DMS153 treated with DMSO at 0.1 percent for 48 hours (cell line): ENCODE measurements around the gene CASP3.
"Not testable (repeated sequence)": the region's sequence is repeated elsewhere in the genome, so short reads cannot be mapped to it uniquely, and the experiment has no call there.

Experiments
- DNase-seq: peaks from one replicate; lab custom pipeline; 2025; ENCODE audit not compliant: unreplicated experiment; lab: John Stamatoyannopoulos, UW

CASP3 gene

DNA sequence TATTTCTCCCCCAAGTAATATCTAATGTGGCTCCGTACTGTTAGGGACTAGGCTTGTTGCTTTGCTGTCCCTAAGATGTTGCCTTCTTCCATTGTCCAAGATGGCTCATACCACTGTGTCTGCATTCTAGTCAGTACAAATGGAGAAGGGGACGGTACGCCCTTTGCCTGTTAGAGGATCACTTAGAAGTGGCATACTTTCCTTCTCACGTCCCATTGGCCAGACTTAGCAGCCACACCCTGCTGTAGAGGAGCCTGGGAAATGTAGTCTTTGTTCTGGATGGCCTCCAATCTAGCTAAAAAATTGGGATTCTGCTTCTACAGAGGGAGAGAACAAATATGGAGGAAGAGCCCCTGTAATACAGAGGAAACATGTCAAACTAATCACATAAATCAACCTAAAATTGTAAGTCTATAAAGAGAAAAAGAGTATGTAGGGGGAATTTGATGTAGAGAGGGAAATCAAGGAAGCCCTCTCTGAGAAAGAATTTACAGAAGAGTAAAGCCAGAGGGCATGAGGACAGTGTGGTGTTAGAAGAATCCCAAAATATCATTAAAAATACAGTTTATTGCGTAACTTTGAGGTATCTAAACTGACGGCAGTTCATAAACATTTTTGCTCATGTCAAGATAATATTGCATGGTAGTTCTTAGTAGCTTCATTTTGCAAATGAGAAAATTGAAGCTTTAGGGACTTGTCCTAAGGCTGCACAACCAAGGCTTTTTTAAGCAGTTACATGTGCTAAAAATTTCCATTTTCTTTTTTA lies 15.4 kb upstream of the CASP3 start:
- DNase-seq = no peak

DNA sequence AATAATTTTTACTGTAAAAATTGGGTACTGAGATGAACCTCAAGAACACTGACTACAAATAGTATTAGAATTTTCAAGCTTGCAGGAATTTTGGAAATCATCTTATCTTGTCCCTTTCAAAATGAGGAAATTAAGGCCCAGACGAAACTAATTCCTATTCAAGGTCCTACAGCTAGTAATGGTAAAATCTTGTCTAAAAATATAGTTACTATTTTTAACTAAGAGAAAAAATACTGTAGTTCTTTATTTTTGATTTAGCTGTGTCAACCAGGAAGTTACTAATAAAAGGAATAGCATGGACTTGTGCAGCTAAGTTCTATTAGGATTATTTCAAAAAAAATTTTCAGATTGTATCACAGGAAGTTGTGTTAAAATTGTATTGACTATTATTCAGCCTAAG lies 13.0 kb upstream of the CASP3 start:
- DNase-seq = no peak

- no peak for DNase-seq
Observed at GRCh38 chr4:184660978-184661377, 11.7 kb upstream of the CASP3 start.

DNA sequence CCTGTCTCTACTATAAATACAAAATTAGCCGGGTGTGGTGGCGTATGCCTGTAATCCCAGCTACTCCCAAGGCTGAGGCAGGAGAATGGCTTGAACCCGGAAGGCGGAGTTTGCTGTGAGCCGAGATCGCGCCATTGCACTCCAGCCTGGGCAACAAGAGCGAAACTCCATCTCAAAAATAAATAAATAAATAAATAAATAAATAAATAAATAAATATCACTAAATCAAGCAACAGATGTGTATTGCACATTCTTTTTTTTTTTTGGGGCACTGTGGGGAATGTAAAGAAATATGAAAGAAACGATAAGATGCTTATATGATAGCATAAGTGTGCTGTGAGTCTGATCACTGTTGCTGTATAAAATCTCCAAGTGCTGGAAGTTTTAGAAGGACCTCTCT lies 8.6 kb upstream of the CASP3 start:
- DNase-seq = not testable (repeated sequence)

DNA sequence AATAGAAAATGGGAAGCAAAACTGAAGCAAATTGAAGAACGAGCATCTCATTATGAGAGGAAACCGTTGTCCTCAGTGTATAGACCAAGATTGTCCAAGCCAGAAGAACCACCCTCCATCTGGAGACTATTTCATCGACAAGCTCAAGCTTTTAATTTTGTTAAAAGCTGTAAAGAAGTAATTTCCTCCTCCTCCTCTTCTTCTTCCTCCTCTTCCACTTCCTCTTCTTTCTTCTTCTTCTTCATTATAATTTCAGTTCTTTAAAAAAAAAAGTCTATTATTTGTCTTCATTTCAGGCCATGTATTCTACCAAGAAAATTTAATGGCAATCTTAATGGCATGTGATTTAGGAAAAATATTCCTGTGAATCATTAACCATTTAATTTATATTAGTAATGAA lies 7.9 kb upstream of the CASP3 start:
- DNase-seq = no peak

GRCh38 chr4:184655889-184656869 lies 6.9 kb upstream of the CASP3 start:
- no peak for DNase-seq

- DNase-seq = no peak
Observed at GRCh38 chr4:184653650-184654049, 4.4 kb upstream of the CASP3 start.

DNA sequence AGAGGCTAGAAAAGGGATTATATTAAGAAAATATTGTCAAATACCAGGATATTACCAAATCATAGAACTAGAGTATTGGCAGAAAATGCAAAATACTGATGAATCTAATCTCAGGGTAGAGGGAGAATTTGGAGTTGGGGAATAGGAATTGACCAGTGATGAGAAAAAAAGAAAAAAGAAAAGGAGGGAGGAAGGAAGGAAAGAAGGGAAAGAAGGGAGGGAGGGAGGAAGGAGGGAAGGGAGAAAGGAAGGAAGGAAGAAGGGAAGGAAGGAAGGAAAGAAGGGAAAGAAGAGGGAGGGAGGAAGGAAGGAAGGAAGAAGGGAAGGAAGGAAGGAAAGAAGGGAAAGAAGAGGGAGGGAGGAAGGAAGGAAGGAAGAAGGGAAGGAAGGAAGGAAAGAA lies 3.4 kb upstream of the CASP3 start:
- DNase-seq = not testable (repeated sequence)

DNA sequence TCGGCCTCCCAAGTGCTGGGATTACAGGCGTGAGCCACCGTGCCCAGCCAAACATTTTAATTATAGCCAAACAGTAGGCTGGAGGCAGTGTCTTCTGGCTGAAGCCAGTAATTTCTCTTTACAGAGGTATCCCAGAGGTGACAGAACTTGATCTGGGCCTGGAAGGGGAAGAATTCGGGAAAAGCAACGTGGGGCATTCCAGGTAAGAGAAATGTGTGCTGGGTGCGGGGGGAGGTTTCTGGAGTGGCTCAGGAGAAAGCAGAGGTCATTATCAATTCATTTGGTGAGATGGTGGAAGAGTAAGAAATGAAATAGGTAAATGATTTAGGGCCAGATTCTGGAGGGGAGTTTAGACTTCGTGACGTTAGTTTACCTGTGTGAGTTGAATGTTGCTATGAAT lies 2.7 kb upstream of the CASP3 start:
- DNase-seq = no peak

DNA sequence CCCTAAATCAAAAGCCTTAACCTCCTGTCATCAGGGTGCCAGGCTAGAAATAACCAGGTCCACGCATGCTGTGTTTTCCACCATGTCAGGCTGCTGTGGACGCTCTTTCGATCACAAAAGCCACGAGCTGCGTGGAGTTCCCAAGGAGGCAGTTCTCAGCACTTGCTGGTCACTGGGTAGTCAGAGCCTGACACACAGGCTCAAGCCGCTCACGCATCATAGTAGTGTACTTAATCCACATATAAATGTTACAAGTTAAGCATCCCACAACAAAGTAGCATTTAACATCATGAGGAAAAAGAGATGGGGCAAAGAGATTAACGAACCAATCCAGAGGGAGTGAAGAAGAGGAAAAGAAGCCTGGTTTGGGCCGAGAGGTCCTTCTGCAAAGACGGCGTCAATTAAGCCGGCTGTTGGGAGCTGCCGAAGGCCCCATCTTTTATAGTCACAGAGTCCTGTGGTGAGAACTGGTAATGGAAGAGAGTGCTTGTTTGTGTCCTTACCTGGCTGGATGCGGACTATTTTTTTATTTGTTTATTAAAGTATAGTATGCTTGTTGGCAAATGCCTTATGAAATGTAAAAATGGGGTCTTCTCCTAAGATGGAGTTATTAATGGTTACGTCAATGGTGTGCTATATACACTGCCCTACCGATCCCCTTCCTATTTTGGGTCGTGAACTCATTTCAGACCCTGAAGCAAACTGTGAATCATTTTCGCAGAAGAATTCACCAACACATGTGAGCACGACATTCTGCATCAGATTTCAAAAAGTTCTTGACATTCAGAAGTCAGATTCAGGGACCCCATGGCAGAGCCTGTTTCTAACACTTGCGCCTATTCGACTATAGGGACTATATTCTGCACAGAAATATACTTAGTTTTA lies 966 bp upstream of the CASP3 start:
- no peak for DNase-seq

GRCh38 chr4:184648313-184649025 lies 778 bp downstream of the CASP3 start:
- DNase-seq = peak; percentile 33

- no peak for DNase-seq
Observed at GRCh38 chr4:184648054-184648312, 1.3 kb downstream of the CASP3 start.

DNA sequence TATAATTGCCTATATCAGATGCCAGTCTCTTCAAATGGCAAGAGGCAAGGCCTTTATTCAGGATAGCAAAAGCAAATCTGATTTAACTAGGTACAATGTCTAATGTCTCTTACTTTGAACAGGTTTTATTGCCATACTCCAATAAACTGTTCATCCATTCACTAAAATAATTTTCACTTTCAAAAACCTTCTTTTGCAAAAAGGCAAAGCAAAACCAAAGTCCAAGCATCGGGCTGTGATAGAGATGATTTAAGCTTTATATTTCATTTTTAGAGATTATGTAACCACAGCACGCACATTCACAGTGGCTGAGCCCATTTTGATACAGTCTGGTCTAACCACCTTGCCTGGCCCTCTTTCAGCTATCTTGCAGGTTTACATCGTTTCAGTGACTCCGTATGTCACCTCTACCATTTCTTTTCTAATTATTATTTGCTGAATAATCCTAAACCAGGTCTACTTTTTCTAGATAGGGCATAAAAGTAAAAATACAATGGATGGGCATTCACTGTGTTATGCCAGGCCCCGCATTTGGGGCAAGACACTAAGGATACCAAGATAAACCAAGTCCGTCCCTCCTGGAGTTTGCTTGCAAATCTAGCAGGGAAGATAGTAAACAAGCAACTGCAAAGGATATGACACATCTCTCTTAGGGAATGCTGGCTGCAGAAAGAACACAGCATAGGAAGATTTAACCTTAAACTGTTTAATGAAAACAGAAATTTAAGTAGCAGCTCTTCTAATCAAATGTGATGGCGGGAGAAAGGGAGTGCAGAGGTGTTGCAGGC lies 1.8 kb downstream of the CASP3 start:
- no peak for DNase-seq

DNA sequence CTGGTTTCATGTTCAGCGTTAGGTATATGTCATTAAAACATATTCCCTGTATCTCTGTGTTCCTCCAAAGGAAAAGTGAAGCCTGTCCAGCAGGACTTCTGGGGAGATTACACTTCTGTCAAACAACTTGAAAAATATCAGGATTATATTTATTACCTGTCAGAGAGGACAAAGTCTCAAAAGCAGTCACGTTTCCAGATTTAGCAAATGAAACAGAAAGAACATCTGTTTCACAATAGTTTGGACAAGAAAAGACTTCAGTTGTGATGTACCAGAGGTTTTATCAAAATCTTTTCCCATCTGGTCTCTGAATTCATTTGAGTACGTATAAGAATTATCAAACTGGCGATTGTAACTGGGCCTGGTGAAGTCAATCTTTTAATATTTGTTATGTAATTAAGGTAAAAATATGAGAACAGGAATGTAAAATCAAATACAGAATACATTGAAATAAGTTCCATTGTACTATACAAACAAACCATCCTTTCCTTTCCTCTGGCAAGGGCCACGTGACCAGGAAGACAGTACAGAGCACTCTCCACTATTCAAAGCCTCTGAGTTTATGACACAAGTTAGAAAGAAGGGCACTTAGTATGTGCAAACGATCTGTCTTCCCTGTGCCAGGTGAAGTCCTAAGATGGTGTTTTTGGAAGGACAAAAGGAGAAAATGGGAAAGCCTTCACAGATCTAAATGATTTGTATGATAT lies 3.2 kb downstream of the CASP3 start:
- DNase-seq = no peak

- DNase-seq = no peak
Observed at GRCh38 chr4:184644553-184645307, 4.5 kb downstream of the CASP3 start.

DNA sequence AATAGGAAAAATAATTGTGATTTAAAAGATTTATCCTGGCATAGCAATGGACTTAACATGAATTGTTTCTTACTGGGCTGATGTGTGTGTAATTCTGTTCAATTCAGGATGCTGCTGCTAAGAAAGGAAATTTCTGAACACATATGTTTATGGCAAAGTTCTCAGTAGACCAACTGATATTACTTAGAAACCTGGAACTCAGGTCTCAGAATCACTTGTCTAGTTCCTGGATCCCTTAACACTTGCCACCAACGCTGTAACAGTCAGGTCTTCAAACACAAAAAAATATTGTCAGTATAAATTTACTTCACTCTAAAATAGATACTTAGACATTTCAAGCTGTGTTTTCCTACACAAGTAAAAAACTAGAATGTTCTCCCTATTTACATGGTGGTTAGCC lies 5.5 kb downstream of the CASP3 start:
- no peak for DNase-seq

DNA sequence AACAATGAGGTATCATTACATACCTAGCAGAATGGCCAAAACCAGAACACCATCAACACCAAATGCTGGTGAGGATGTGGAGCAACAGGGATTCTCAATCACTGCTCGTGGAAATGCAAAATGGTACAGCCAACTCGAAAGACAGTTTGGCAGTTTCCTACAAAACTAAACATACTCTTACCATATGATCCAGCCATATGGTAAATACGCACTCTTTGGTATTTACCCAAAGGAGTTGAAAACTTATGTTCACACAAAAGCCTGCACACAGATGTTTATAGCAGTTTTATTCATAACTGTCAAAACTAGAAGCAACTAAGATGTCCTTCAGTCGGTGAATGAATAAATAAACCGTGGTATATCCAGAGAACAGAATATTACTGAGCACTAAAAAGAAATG lies 7.8 kb downstream of the CASP3 start:
- no peak for DNase-seq

GRCh38 chr4:184641022-184641421 lies 8.2 kb downstream of the CASP3 start:
- no peak for DNase-seq

DNA sequence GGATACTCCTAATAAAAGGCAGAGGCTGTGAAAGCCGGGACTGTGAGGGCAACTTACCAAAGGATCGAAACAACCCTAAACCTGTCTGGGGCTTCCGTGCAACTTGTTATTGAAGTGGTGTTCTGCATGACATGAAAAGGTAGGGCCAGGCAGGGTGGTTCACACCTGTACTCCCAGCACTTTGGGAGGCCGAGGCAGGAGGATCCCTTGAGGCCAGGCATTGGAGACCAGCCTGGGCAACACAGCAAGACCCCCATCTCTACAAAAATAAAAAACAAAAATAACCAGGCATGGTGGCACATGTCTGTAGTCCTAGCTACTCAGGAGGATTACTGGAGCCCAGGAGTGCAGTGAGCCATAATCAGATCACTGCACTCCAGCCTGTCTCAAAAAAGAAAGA lies 12.3 kb downstream of the CASP3 start:
- DNase-seq = no peak
